ENCODE data around the gene KATNAL1.

The KATNAL1 gene

GRCh38 chr13:30325668-30326067, 18.3 kb upstream of the KATNAL1 start:
- TF ChIP-seq CTCF (IDR thresholded peaks at IDR 0.05) = no peak

- no peak for TF ChIP-seq CTCF (IDR thresholded peaks at IDR 0.05)
These were observed 16.2 kb upstream of the KATNAL1 start for GRCh38 chr13:30323524-30323923.

GRCh38 chr13:30322428-30322827, 15.1 kb upstream of the KATNAL1 start:
- TF ChIP-seq CTCF (IDR thresholded peaks at IDR 0.05) = no peak

- no peak for TF ChIP-seq CTCF (IDR thresholded peaks at IDR 0.05)
These were observed 13.9 kb upstream of the KATNAL1 start for GRCh38 chr13:30321256-30321655.

GRCh38 chr13:30319655-30320054, 12.3 kb upstream of the KATNAL1 start:
- TF ChIP-seq CTCF (IDR thresholded peaks at IDR 0.05) = no peak

GRCh38 chr13:30319130-30319529, 11.8 kb upstream of the KATNAL1 start:
- TF ChIP-seq CTCF (IDR thresholded peaks at IDR 0.05) = no peak

- no peak for TF ChIP-seq CTCF (IDR thresholded peaks at IDR 0.05)
These were observed 10.7 kb upstream of the KATNAL1 start for GRCh38 chr13:30318026-30318425.

- no peak for TF ChIP-seq CTCF (IDR thresholded peaks at IDR 0.05)
These were observed 7.2 kb upstream of the KATNAL1 start for GRCh38 chr13:30314562-30314961.
